GM12874 (cell line): ENCODE data around the gene GHRH.

Experiments
- TF ChIP-seq, protein P1 (sequence below): IDR thresholded peaks from 2 replicates; pipeline ENCODE4 v1.5.1; 2011; ENCODE audit warnings: low read depth, mild to moderate bottlenecking, control low read depth, low read length, moderate library complexity; ENCODE audit not compliant: insufficient read depth

The GHRH gene

DNA sequence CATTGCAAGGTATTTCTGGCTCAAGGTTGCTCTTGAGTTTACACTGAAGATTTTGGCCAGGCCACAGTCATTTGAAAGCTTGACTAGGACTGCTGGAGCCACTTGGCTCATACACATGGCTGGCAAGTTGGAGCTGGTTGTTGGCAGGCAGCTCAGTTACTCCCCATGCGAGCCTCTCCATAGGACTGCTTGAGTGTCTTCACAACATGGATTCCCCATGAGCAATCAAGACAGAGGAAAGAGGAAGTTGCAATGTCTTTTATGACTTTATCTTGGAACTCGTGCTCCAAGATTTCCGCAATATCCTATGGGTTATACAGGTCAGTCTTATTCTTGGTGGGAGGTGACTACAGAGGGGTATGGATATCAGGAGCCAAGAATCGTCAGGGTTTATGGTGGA lies 26.5 kb upstream of the GHRH start:
- TF ChIP-seq, protein P1, sequence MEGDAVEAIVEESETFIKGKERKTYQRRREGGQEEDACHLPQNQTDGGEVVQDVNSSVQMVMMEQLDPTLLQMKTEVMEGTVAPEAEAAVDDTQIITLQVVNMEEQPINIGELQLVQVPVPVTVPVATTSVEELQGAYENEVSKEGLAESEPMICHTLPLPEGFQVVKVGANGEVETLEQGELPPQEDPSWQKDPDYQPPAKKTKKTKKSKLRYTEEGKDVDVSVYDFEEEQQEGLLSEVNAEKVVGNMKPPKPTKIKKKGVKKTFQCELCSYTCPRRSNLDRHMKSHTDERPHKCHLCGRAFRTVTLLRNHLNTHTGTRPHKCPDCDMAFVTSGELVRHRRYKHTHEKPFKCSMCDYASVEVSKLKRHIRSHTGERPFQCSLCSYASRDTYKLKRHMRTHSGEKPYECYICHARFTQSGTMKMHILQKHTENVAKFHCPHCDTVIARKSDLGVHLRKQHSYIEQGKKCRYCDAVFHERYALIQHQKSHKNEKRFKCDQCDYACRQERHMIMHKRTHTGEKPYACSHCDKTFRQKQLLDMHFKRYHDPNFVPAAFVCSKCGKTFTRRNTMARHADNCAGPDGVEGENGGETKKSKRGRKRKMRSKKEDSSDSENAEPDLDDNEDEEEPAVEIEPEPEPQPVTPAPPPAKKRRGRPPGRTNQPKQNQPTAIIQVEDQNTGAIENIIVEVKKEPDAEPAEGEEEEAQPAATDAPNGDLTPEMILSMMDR = no peak

DNA sequence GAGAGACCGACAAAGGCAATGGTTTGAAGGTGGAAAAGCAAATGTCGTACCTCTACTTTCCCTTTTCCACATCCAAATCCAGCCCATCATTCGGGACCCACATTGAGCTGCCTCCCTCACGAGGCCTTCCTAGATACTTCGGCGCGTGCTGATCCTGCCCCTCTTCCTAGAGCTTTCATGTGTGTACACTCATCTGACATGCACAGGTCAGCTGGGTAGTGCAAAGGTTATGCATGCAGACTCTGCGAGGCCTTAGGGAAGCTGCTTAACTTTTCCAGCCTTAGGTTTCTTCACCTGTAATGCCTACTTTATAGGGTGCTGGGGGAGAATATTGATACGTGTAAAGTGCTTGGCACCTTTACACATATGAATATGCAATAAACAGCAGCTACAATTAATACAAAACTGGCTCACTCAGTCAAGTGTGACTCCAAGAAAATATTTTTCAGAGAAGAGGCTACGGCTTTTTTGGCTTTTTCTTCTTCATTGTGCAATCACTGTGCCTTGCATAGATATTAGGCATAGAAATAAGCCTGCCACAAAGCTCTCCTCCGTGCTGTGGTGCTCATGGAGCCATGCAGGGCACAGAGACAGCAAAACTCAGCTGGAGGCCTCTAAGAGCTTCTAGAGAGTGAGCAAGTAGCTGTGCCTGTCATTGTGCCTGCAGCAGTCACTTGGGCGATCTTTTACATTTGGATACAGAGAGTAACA lies 24.2 kb upstream of the GHRH start:
- TF ChIP-seq, protein P1 = no peak

DNA sequence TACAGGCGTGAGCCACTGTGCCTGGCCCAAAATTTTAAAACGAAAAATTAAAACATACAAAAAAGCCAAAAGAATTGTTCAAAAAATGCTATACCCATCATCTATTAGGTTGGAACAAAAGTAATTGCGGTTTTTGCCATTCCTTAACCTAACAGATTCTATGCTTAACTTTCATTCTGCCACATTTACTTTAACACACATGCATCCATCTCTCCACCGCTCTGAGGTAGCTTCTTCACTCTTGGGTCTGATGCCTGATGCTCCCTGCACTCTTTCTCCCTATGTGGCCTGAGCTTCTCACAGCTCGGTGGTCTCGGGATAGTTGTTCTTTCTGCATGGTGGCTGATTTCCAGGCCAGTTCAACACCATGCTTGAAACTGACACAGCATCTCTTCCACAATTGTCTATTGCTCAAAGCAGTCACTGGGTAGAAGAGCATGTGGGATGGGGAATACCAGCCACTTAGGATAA lies 23.1 kb upstream of the GHRH start:
- TF ChIP-seq, protein P1 = no peak

DNA sequence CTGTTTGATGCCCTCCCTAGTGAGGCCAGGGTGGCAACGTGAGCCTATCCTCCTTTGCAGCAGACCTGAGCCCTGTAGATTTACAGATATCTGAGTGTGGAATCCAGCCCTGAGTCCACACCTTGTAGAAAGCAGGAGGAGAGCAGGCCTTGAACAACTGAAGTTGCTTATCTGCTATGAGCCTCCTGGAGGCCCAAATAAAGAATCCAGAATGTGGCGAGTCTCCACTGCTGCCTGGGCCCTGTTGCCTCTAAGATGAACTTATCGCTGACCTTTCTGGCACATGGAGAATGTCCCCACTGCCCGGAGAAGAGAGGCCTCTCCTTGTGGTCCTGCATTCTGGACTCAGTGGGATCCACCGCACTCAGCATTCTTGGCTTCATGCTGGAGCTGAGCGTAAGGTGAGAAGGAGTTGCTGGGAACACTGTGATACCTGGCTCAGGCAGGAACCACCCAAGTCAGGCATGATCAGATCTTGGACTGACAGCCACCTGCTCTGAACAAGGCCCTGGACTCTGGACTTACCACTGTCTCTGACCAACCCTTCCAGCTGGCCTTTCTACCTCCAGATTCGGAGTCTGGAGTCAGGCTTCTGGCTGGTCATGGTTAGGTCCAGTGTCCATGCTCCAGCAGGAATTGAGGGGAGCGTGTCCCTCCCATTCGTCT lies 22.0 kb upstream of the GHRH start:
- TF ChIP-seq, protein P1 = no peak

DNA sequence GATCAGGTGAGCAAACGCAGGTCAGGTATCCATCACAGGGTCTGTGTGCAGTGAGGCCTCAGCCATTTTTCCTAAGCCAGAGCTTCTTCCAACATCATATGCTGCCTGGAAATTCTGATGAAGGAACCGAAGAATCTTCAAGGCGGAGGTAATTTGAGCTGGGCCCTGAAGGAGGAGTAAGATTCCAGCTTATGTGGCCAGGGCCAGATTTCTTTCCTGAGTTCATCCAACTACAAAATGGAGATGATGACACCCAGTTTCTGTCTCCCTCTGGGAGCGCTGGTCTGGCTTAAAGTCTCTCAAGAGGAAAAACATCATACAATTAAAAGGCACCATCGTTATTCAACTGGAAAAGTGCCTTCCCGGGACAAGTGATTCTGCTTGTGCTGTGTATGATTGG lies 20.9 kb upstream of the GHRH start:
- TF ChIP-seq, protein P1 = no peak

DNA sequence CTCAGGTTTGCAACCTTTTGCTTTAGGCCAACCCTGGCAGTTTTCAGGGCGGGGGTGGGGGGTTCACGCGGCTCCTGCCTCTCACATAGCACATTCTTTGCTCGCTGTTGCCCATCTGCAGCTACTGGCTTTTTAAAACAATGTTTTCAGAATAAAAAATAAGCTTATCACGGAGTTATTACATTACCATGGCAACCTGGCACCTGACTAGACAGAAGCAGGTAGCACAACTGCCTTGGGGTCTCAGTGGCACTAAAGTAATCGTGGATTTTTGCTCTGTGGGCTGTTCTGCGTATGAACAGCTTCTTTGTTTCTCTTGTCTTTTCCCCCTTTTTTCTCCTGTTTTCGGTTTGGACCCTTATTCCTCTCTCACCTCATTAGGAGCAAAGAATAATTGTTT lies 18.8 kb upstream of the GHRH start:
- TF ChIP-seq, protein P1 = no peak

DNA sequence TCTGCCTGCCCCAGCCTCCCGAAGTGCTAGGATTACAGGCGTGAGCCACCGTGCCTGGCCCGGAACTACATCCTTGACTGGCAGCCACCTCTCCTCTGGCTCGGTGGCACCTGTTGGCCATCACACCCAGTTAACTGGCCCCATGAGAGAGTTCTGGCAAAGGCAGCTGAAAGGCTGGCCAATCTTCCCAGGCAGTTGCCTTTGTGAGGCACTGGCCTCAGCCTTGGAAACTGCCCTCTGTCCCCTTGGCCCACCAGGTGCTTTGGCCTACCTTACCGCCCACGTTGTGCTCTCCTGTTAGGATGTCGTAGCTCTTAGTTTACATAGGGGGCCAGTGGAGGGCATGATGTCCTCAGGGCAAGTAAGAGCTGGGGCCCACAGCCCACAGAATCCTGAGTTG lies 18.2 kb upstream of the GHRH start:
- TF ChIP-seq, protein P1 = no peak
